ENCODE data around the gene AFDN.

The AFDN gene

GRCh38 chr6:167797011-167797471 lies 29.7 kb upstream of the AFDN start:
- Histone ChIP-seq H4K20me1 (ENCODE audit: low read depth, low read length) (no peaks in the 10 kb centered on the region), H3K9ac (ENCODE audit: low read length) (no peak overlapping the region), H3K4me2 (ENCODE audit: low read depth, low read length, poor library complexity, severe bottlenecking) (no peak overlapping the region), H2AFZ (ENCODE audit: low read depth, low read length, severe bottlenecking) (no peak overlapping the region), H3K36me3 (ENCODE audit: low read length) (no peaks in the 10 kb centered on the region), H3K27me3 (ENCODE audit: low read length) (no peaks in the 10 kb centered on the region), H3K79me2 (ENCODE audit: insufficient read depth, low read length) (no peaks in the 10 kb centered on the region), H3F3A (ENCODE audit: insufficient read depth) (no peaks in the 10 kb centered on the region), H3K4me3 (ENCODE audit: insufficient read depth, low read length, poor library complexity, severe bottlenecking) (no peak overlapping the region), H3K27ac (ENCODE audit: low read depth, low read length) (no peak overlapping the region), H3K9me2 (replicated peaks; ENCODE audit: insufficient read depth, low read length) (no peaks in the 10 kb centered on the region), H3K9me3 (ENCODE audit: insufficient read depth, low read length) (no peaks in the 10 kb centered on the region)
- TF ChIP-seq CTCF (IDR thresholded peaks at IDR 0.05; ENCODE audit: insufficient read depth, low read length, poor library complexity, severe bottlenecking), result no peak
- TF ChIP-seq EZH2phosphoT487 (conservative IDR thresholded peaks at IDR 0.05; ENCODE audit: low read length), result no peak

GRCh38 chr6:167797476-167798265 lies 29.0 kb upstream of the AFDN start:
- no peak for TF ChIP-seq CTCF (IDR thresholded peaks at IDR 0.05; ENCODE audit: insufficient read depth, low read length, poor library complexity, severe bottlenecking)
- Histone ChIP-seq H3K4me3 (ENCODE audit: insufficient read depth, low read length, poor library complexity, severe bottlenecking) (no peak overlapping the region), H3F3A (ENCODE audit: insufficient read depth) (no peaks in the 10 kb centered on the region), H3K9me2 (replicated peaks; ENCODE audit: insufficient read depth, low read length) (no peaks in the 10 kb centered on the region), H3K9me3 (ENCODE audit: insufficient read depth, low read length) (no peaks in the 10 kb centered on the region), H3K4me2 (ENCODE audit: low read depth, low read length, poor library complexity, severe bottlenecking) (no peak overlapping the region), H3K27me3 (ENCODE audit: low read length) (no peaks in the 10 kb centered on the region), H3K9ac (ENCODE audit: low read length) (no peak overlapping the region), H3K27ac (ENCODE audit: low read depth, low read length) (no peak overlapping the region), H2AFZ (ENCODE audit: low read depth, low read length, severe bottlenecking) (no peak overlapping the region), H3K36me3 (ENCODE audit: low read length) (no peaks in the 10 kb centered on the region), H4K20me1 (ENCODE audit: low read depth, low read length) (no peaks in the 10 kb centered on the region), H3K79me2 (ENCODE audit: insufficient read depth, low read length) (no peaks in the 10 kb centered on the region)

GRCh38 chr6:167798453-167798852 lies 28.3 kb upstream of the AFDN start:
- Histone ChIP-seq H3K9me3 (ENCODE audit: insufficient read depth, low read length) (no peaks in the 10 kb centered on the region), H2AFZ (ENCODE audit: low read depth, low read length, severe bottlenecking) (no peak overlapping the region), H3K27me3 (ENCODE audit: low read length) (no peaks in the 10 kb centered on the region), H3K9me2 (replicated peaks; ENCODE audit: insufficient read depth, low read length) (no peaks in the 10 kb centered on the region), H3K4me2 (ENCODE audit: low read depth, low read length, poor library complexity, severe bottlenecking) (no peak overlapping the region), H3K36me3 (ENCODE audit: low read length) (no peaks in the 10 kb centered on the region), H4K20me1 (ENCODE audit: low read depth, low read length) (no peaks in the 10 kb centered on the region), H3F3A (ENCODE audit: insufficient read depth) (no peaks in the 10 kb centered on the region), H3K4me3 (ENCODE audit: insufficient read depth, low read length, poor library complexity, severe bottlenecking) (no peak overlapping the region), H3K9ac (ENCODE audit: low read length) (no peak overlapping the region), H3K79me2 (ENCODE audit: insufficient read depth, low read length) (no peaks in the 10 kb centered on the region), H3K27ac (ENCODE audit: low read depth, low read length) (no peak overlapping the region)
- TF ChIP-seq CTCF (IDR thresholded peaks at IDR 0.05; ENCODE audit: insufficient read depth, low read length, poor library complexity, severe bottlenecking), result no peak
- TF ChIP-seq EZH2phosphoT487 (conservative IDR thresholded peaks at IDR 0.05; ENCODE audit: low read length), result no peak

All from SU-DHL-6 (cell line).